Activated CD4-positive, alpha-beta T cell treated with anti-CD3 and anti-CD28 coated beads for 24 hours (primary cell): ENCODE measurements around the gene IL1RAPL1.

ENCODE experiments used
- DNase-seq, 2 donors: peaks; one replicate each; pipeline ENCODE4 v3.0.0-alpha.2; 2020; ENCODE audit warnings: low read depth in 2 of 2

IL1RAPL1 gene

GRCh38 chrX:29890646-29891200 lies 1303.5 kb downstream of the IL1RAPL1 start:
- no peak for DNase-seq

- no peak for DNase-seq
Observed at GRCh38 chrX:29902004-29902403, 1314.8 kb downstream of the IL1RAPL1 start.

GRCh38 chrX:29903360-29903759 lies 1316.1 kb downstream of the IL1RAPL1 start:
- no peak for DNase-seq

- DNase-seq: no peak
Observed at GRCh38 chrX:29911673-29912072, 1324.4 kb downstream of the IL1RAPL1 start.

GRCh38 chrX:29913647-29914046 lies 1326.4 kb downstream of the IL1RAPL1 start:
- DNase-seq: no peak

GRCh38 chrX:29922607-29923006 lies 1335.4 kb downstream of the IL1RAPL1 start:
- DNase-seq: no peak

GRCh38 chrX:29926056-29926455 lies 1338.8 kb downstream of the IL1RAPL1 start:
- DNase-seq: no peak

- no peak for DNase-seq
Observed at GRCh38 chrX:29926659-29927058, 1339.4 kb downstream of the IL1RAPL1 start.

- DNase-seq: no peak
Observed at GRCh38 chrX:29935455-29935854, 1348.2 kb downstream of the IL1RAPL1 start.

- DNase-seq: no peak
Observed at GRCh38 chrX:29940750-29941149, 1353.5 kb downstream of the IL1RAPL1 start.

GRCh38 chrX:29941287-29941686 lies 1354.0 kb downstream of the IL1RAPL1 start:
- DNase-seq: no peak

GRCh38 chrX:29947225-29947624 lies 1360.0 kb downstream of the IL1RAPL1 start:
- no peak for DNase-seq

- DNase-seq: no peak
Observed at GRCh38 chrX:29948653-29949052, 1361.4 kb downstream of the IL1RAPL1 start.

- DNase-seq: no peak
Observed at GRCh38 chrX:29952016-29952415, 1364.8 kb downstream of the IL1RAPL1 start.

GRCh38 chrX:29962061-29962460 lies 1374.8 kb downstream of the IL1RAPL1 start:
- no peak for DNase-seq

- no peak for DNase-seq
Observed at GRCh38 chrX:29965634-29966033, 1378.4 kb downstream of the IL1RAPL1 start.

GRCh38 chrX:29992083-29992482 lies 1404.8 kb downstream of the IL1RAPL1 start:
- DNase-seq: no peak

GRCh38 chrX:30005813-30006212 lies 1418.6 kb downstream of the IL1RAPL1 start:
- no peak for DNase-seq
